HG02798 (cell line): ENCODE data around the gene BIRC7.

Experiments
- ATAC-seq: cut with Tn5 transposase; IDR thresholded peaks from one replicate; pipeline ENCODE4 v1.9.1; 2021; ENCODE audit warnings: mild to moderate bottlenecking; ENCODE audit not compliant: unreplicated experiment, poor library complexity

The BIRC7 gene

GRCh38 chr20:63261060-63261794 is 25.5 kb downstream of the BIRC7 start:
- no peak for ATAC-seq

DNA sequence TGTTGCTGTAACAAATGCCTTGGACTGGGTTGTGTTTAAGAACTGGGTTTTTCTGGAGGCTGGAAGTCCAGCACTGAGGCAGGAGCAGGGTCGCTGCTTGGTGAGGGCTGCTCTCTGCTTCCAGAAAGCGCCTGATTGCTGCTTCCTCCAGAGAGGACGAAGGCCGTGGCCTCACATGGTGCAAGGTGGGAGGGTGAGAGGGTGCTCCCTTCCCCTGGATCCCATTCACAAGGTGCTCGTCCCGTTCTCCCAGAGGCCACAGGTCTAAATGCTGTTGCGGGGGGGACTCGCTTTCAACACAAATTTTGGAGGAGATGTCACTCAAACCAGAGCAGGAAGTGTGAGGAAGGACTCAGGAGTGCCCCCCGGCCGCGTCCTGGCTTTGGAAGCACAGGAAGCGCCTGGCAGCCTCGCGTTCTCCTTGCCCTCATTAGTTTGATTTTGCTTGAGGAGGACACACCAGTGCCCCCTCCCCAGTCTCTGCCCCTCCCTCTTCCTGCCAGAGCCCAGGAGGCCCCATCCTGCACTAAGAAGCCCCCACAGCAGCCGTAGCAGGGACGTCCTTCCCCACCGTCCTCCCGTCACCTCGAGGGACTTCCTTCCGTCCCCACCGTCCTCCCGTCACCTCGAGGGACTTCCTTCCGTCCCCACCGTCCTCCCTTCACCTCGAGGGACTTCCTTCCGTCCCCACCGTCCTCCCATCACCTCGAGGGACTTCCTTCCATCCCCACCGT is 26.3 kb downstream of the BIRC7 start:
- no peak for ATAC-seq

DNA sequence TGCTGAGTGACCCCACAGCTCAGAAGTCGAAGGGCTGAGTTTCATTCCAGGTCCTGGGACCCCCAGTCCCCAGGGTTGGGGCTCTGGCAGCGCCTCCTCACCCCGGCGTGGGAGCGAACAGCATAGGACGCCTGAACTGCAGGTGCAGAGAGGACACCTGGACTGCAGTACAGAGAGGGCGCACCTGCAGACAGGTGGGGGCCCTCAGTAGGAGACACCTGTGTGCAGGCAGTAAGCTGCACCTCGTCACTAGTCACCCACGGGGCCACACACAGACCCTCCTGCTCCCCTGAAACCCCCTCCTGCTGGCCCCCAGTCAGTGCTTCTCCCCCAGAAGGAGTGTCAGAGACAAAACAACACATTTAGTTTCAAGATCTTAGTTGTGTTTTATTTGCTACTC is 27.1 kb downstream of the BIRC7 start:
- no peak for ATAC-seq

GRCh38 chr20:63264000-63264399 is 28.3 kb downstream of the BIRC7 start:
- no peak for ATAC-seq

DNA sequence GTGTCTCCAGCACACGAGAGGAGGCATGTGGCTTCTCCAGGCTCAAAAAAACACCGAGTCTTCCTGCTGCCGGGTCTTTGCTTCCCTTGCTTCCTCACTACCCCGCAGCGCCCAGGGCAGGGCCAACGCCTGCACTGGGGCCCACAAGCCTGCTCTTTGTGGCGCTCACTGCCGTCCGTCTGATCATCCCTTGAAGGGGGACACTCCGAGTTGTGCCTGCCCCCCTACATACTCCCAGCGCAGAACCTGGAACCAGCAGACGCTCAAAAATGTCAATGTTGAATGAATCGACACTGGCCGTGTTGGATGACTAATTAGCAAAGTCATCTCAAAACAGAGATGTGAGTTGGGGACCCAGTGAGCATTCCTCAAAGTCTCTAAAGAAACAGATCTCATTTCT is 28.8 kb downstream of the BIRC7 start:
- no peak for ATAC-seq

DNA sequence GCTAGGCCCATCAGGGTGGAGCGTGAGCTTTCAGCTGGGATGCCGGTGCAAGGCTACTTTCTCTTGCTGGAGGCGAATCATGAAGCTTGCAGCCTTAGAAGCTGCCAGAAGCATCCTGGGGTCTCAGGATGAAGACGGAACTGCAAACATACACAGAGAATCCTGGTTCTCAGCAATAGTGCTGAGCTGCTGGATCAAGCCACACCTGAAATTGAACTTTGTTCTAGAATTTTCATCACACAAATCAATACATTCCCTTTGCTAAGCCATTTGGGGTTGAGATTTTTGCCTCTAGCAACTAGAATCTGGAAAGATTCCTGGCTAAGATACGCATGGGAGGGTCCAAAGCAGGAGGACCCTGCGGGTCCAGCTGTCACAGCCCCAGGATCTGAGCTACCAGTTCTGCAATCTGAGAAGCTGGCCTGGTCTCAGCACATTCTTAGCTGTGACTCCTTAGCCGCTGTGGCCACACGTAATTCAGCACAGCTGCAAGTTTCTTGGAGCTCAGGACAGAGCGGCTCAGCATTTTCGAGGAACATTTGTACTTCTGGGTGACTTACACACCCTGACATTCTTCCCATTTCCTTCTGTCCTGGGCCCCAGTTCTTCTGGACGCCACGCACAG is 30.3 kb downstream of the BIRC7 start:
- no peak for ATAC-seq

GRCh38 chr20:63267691-63268090 is 32.0 kb downstream of the BIRC7 start:
- no peak for ATAC-seq

GRCh38 chr20:63268256-63268655 is 32.6 kb downstream of the BIRC7 start:
- ATAC-seq = no peak

DNA sequence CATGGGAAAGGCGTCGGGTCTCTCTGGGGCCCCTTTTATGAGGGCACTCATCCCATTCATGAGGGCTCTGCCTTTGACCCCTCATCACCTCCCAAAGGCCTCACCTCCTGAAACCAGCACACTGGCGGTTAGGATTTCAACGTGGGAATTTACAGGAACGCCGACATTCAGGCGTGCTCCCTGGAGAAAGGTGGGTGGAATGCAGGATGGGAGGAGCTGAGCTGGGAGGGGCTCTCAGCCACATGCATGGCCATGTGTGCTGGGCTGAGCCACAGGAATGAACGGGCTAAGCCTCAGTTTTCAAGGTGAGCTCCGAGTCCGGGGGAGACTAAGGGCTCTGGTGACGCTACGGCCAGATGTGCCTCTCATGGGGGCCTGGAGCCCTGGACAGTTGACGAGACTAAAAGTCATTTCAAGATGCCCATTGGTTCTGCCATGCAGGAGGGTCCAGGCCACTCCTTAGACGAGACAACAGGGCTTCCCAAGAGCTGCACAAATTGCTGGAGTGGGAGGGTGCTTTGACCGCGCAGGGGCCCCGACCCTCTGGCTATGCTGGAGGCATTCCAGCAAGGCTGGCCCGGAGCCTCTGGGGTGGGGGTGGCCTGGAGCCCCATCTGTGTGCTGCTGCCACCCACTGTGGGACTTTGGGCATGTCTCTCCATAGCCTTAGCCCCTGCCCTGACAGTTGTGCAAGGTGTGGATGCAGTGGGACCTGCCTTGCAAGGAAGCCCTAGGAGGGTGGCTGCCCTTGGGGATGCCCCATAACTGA is 33.1 kb downstream of the BIRC7 start:
- ATAC-seq = no peak

GRCh38 chr20:63269724-63270123 is 34.0 kb downstream of the BIRC7 start:
- no peak for ATAC-seq

DNA sequence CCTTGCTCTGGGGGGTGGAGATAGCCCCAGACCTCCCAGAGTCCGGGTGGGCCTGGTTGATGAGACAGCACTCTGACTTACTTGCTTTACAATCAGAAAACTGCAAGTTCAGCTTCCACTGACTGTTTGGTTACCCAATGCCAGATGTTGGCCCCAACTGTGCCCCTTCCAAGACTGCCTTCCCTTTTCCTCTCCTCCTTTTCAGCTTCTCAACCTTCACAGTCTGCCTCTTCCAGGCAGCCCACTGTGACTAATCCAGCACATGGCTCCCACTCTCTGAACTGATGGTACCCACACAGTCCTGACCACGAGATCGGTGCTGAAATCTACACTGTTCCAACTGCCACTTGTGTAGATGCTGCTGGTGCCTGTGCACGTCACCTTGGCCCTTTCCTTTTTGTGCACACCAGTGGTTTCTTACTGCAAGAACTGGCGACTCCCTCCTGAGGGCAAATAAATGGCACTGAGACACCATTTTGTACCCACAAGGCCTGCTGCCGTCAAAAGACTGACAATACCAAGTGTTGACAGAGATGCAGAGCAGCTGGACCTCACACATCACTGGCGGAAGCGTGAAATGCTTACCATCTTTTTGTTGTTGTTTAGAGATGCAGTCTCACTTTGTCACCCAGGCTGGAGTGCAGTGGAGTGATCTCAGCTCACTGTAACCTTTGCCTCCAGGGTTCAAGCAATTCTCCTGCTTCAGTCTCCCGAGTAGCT is 35.1 kb downstream of the BIRC7 start:
- no peak for ATAC-seq

- ATAC-seq = peak; percentile 92
Observed at GRCh38 chr20:63272105-63273058, 36.7 kb downstream of the BIRC7 start, which contains the start of gene ARFGAP1. Gene ARFGAP1 (plus strand): TSS chr20:63272813. CDS start chr20:63275581, 2,768 bp downstream.

DNA sequence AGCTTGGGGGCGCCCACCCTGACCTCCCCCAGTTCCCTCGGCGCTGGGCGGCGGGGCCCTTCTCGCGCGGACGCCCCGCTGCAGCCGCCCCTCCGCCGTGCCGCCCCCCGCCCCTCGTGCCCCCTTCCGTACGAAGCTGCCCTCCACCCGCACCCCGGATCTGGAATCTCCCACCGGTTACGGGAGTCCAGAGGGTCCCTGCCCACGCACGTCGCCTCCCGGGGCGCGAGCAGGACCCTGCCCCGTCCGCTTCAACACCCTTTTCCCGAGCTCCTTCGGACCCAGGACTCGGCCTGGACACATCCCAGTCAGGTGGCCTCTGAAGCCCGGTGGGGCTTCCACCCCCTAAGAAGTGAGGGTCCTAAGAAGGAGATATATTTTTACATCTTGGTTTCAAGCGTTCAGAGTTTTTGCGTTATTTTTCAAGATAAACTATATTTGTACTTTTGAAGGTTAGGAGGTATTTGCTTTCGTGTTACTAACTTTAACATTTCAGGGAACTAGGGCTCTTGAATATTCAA is 37.4 kb downstream of the BIRC7 start:
- no peak for ATAC-seq

DNA sequence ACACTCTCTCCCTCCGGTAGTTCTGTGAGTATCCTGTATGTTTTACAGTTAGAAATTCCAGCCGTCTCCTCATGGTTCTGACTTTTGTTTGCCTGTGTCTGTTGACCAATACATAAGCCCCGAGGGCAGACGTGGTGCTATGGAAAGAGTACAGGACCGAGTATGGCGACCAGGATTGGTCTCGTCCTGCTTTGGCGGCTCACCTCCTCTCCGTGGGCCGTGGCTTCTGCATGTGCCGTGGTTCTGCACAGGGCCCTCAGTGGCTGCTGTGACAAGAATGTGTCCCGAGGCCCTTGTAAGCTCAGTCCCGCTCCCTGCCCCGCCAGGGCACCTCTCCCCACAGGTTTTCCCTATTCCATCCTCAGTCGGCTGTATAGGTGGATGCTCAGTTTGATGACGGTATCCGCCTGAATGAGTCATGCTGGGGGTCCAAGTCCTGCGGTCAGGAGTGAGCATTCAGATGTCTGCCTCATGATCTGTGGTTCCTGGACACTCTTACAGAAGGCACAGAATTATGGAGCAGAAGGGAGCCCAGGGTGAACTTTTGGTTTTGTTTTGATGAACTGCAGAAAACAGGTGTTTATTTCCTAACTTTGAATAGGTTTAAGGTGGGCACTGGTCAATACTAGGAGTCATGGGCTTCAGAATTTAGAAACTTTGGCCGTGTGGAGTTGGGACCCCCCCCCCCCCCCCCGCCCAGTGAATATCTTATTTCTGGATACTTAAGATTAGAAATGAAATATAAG is 38.1 kb downstream of the BIRC7 start:
- no peak for ATAC-seq

DNA sequence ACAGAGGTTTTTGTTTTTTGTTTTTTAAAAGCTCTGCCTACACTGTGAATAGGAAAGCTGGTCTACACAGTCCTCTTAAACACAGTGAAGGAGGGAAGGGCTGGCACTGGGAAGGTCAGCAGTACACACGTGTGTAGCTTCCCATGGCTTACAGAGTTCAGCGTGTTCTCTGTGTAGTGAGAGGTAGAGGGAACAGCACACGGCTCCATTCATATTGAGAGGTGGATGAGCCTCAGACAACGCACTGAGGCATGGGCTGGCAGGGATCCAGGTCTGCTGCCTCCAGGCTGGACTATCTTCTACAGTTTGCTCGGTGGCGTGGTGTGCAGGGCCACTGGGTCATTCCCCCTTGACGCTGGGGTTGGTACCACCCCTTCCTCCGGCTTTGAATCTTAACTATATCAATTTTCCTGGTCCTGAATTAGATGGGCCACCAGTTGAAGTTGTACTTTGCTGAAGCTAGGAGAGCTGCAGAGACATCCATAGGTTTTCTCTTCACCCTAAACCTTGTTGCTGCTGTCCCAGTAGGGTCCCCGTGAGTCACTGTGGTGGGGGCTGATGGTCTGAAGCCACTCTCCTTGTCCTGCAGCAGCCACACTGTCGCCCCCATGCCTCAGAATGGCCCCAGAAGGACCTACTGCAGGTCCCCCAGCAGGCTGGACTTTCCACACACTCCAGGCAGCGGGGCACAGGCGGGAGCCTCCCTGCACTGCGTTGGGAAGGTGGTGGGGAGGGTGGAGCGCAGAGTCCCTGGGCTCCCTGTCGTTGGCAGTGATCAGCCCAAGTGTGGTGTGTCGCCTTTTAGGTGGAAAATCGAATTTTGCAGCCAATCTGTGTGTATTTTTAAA is 38.9 kb downstream of the BIRC7 start:
- no peak for ATAC-seq

- ATAC-seq = no peak
Observed at GRCh38 chr20:63275825-63276224, 40.1 kb downstream of the BIRC7 start.

DNA sequence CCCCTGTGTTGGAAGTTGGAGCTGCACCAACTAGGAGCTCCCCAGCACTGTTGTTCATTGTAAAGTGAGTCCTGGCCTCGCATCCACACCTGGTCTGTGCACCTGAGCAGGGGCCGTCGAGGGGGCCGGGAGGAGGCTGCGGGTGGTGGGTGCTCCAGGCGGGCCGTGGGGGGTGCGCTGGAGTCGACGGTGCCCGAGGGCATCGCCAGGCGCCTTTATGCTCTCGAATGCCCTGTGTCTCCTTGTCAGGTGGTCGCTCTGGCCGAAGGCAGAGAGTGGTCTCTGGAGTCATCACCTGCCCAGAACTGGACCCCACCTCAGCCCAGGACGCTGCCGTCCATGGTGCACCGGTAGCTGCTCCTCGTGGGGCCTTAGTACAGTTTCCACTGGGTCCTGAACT is 41.3 kb downstream of the BIRC7 start:
- no peak for ATAC-seq
